ACHN (cell line): ENCODE data around the gene IRF3.

Source experiments
- DNase-seq: peaks from one replicate; pipeline ENCODE4 v3.0.0-alpha.2; 2015
- in situ Hi-C: cut with HindIII; loops from 2 replicates; pipeline ENCODE4 v1.10.0; 2017; ENCODE audit warnings: low sequenced_read_pairs, low pct_ligation_motif_present, low pct_unique_long_range_greater_than_20kb

IRF3 gene

DNA sequence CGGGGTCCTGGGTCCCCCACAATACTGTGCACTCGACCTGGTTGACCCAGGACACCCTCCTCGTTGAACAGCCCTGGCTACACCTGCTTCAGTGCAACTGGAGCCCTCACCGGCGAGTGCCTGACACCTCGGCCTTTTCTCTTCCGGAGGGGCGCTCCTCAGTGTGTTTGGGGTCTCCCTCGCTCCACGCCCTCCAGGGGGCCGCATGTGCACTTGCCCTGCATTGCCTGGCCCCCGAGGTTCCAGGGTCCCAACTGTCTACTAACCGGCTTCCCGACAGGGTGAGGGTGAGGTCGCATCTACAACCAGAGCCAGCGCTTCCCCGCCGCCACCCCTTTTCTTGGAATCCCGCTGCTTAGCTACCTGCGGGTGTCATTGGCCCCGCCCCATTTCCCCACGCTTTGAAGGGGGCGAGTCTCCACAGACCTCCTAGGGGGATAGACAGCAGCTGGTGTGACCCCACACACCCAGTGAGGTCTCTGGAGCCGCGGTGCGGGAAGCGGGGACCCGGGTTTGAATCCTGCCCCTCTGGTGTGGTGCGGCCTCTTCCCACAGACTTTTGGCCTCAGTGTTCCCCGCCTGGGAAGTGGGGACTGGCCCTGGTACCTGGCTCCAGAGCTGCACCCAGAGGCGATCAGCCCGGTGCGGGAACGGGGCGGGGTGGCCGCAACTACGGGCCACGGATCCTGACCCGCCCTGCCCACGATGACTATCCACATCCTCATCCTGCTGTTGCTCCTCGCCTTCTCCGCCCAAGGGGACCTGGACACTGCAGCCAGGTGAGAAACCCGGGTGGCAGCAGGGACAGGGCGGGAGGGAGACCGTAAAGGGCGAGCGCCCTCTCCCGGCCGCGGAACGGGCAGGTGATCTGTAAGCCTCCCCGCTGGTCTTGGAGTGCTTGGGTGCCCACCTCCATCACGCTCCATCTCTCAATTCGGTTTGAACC, 23.7 kb upstream of the IRF3 start, which contains the start of gene ADM5:
Gene ADM5 (plus strand): TSS at position 462 of the 946 bp plus-strand sequence. CDS start 244 bp downstream, at position 706.
- DNase-seq, result no peak

GRCh38 chr19:49688531-49689132, 23.0 kb upstream of the IRF3 start:
- DNase-seq, result no peak
- in situ Hi-C loops, result no loop called here

More for the DNA sequence above, 23.7 kb upstream of the IRF3 start, which contains the start of gene ADM5:
- in situ Hi-C loops, result no loop called here

DNA sequence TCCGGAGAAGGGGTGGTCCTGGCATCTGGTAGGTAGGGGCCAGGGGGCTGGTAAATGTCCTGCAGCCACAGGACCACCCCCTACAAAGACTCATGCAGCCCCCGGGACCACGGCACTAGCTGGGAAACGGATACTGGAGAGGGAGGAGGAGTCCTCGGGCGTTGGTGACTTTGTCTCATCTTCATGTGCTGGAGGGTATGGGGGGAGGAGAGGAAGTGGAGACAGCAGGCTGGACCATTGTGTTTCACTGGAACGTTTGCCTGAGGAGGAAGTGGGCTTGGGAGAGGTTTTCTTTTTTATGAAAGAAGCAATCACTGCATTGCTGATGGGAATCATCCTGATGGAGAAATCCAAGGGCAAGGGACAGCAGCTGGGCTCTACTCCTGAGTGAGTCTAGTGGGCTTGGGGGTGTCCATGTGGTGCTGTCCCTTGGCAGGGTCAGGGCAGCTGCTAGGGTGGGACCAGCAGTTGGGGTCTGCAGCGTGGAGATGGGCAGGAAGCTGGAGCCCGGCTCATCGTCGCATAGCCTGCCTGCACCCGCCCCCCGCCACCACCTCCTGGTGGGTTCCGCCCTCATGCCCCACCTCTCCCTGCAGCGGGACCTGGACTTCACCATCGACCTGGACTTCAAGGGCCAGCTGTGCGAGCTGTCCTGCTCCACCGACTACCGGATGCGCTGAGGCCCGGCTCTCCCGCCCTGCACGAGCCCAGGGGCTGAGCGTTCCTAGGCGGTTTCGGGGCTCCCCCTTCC, 22.1 kb upstream of the IRF3 start:
- DNase-seq, result no peak
- in situ Hi-C loops, result no loop called here

- DNase-seq, result no peak
- in situ Hi-C loops, result no loop called here
Measured at GRCh38 chr19:49687150-49687549, 21.5 kb upstream of the IRF3 start.

DNA sequence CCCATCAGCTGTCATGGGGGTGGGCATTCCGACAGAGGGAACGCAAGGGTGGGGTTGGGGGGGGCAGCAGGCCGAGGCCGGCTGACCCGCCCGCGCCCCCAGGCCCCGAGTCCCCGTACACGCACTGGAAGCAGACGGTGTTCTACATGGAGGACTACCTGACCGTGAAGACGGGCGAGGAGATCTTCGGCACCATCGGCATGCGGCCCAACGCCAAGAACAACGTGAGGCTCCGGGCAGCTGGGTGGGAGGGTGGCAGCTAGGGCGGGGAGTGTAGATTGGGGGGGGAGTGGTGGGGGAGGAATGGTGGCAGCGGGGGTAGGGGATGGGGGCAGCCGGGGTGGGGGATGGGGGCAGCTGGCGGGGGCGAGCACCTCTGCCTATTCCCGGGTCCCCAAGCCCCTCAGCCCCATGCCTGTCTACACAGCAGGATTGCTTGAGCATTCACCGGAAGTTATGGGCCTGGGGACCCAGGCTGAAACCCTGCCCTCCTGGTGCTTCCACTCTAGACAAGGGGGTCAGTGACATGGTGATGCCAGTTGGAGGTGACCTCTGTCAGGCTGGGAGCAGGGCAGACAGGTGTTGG, 20.9 kb upstream of the IRF3 start:
- DNase-seq, result no peak
- in situ Hi-C loops, result no loop called here

GRCh38 chr19:49685845-49686332, 20.2 kb upstream of the IRF3 start:
- DNase-seq, result no peak
- in situ Hi-C loops, result no loop called here

GRCh38 chr19:49684983-49685553, 19.4 kb upstream of the IRF3 start:
- in situ Hi-C loops, result no loop called here
- no peak for DNase-seq

DNA sequence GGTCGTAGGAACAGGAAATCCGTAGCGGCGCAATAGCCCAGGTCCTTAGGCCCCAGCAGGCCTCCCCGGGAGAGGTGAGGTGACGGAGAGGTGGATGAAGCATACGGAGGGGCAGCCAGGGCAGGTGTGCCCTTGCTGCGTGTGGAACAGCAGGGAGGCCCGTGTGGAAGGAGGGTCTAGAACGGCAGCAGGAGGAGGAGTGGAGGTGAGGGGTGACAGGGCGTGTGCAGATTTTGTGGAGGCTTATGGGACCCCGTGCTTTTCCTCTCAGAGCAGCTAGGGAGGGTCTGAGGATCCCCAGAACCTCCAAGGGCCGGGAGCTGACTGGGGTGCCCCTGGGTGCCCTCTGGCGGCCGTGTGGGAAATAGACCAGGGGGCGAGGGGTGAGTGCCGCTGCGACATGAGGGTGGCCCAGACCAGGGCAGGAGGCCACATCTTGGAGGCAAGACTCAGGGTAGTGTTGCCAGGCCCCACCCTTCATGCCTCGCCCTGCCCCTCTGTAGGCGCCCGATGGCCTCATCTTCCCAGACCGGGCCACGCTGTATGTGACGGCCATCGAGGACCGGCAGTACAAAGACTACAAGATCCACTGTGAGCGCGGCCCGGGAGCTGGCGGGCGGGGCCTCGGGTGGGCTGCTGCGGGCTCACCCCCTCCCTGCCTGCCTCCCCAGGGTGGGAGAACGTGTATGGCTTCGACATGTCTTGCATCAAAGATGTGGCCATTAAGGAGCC, 18.8 kb upstream of the IRF3 start:
- DNase-seq, result no peak
- in situ Hi-C loops, result no loop called here

- in situ Hi-C loops, result no loop called here
- DNase-seq, result no peak
Measured at GRCh38 chr19:49683814-49684250, 18.2 kb upstream of the IRF3 start.

- no peak for DNase-seq
- in situ Hi-C loops, result no loop called here
Measured at GRCh38 chr19:49682274-49682673, 16.6 kb upstream of the IRF3 start.

GRCh38 chr19:49681830-49682229, 16.2 kb upstream of the IRF3 start:
- in situ Hi-C loops, result no loop called here
- DNase-seq, result no peak

- peak; percentile 80 for DNase-seq
- in situ Hi-C loops, result no loop called here
Measured at GRCh38 chr19:49680421-49681351, 15.0 kb upstream of the IRF3 start.

DNA sequence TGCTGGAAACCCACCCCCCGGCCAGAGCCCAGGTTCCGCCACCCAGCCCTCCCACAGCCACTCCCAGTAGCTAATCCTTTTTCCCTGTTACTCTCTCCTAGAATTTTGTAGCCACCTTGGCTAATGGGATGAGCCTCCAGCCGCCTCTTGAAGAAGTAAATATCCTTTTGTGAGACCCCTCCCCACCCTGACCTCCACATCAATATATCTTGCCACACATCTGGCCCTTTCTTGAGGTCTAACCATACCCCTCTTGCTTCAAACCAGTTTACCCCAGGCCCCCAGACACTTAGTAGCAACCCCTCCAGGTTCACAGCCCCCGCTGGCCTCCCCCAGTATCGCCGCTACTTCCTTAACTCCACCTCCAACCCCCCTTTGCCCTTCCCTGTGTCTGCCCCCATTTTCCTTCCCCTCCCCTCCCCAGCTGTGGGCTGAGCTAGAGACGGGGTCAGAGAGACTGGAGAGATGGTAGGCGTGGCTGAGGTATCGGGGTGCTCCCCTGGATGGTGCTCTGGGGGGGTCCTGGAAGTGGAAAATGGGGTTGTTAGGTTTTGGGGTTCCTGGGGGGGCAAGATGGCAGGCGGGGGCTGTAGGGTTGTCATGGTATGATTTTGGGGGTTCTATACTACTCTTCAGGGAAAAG, 14.2 kb upstream of the IRF3 start:
- in situ Hi-C loops, result no loop called here
- DNase-seq, result no peak

DNA sequence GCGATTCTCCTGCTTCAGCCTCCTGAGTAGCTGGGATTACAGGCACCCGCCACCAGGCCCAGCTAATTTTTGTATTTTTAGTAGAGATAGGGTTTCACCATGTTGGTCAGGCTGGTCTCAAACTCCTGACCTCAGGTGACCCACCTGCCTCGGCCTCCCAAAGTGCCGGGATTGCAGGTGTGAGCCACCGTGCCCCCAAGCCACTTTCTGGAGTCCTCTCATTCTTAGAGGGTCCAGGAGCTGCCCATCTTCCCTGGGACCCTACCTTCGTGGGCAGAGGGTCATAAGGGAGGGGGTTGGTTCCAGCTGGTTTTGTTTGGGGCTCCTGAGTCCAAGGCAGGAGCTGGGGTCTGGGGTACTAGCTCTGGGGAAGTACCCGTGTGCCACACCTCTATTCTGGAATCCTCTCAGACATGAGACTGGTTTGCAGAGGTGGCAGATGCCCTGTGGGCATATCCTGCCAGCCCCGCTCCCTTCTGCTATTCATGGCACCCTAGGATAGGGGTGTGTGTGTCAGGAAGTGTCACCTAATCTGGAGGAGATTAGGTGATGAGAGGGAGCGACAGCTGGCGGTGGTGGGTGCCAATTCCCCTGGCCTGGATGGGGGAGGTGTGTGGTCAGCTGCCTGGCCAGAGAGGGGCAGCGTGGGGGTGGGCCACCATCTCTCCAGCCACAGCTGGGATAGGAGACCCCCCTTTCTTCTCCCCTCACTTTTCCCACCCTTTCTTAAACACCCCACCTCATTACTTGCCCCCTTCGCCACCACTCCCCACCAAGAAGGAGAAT, 13.5 kb upstream of the IRF3 start:
- in situ Hi-C loops, result no loop called here

DNA sequence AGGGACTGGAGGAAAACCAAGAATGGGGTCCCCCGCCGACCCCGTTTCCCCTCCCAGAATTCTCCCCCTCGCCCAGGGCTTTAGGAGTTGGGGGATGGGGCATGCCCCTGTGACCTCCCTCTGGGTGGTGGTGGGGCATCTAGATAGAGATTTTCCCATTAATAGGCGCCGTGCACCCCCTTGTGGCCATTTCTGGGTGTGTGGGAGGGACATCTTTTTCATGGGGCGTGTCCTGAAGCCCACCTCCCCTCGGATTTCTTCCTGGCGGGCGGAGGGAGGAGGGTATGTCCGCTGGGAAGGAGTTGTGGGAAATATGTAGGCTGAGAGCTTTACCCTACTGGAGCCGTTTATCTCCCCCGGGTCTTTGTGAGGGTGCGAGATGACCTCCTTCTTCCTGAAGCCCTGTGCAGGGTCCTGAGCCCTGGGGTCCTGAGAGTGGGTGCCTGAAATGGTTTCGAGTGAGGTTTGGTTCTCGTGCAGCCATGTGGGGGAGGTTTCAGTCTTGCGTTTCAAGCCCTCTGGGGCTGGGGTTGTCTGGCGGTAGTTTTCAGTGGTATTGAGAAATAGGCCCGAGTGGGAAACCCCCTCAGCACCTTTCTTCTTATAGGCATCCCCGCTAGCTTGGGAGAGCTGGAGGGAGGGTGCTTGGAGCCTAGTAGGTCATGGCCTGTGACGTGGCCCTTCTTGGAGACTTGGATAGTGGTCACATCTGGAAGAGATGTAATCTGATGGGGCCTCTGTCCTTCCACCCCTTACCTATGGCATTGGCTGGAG, 12.4 kb upstream of the IRF3 start:
- in situ Hi-C loops, result no loop called here
- DNase-seq, result peak; percentile 73

More for the DNA sequence above, 13.5 kb upstream of the IRF3 start:
- DNase-seq, result no peak
